Type B pancreatic cell (in vitro differentiated cells): ENCODE measurements around the gene EIF3L. TPM values are rescaled to one million over a fixed set of nuclear protein-coding genes. Genes with fewer than 3 reads are reported as not detected.

Experiments used
- DNase-seq: peaks from one replicate; pipeline ENCODE4 v3.0.0; 2021; ENCODE audit warnings: mixed read lengths; ENCODE audit not compliant: unreplicated experiment; ENCODE audit errors: extremely low spot score
- H3K27ac Mint-ChIP-seq: 2 replicates; pipeline ENCODE4 v1.8.0; 2021; ENCODE audit warnings: mild to moderate bottlenecking, mixed read lengths
- H3K27me3 Mint-ChIP-seq: 2 replicates; pipeline ENCODE4 v1.8.0; 2021; ENCODE audit warnings: mixed read lengths
- H3K36me3 Mint-ChIP-seq: 2 replicates; pipeline ENCODE4 v1.8.0; 2021; ENCODE audit warnings: mixed read lengths
- H3K4me1 Mint-ChIP-seq: one replicate; pipeline ENCODE4 v1.8.0; 2021; ENCODE audit warnings: mixed read lengths; ENCODE audit not compliant: unreplicated experiment
- H3K4me3 Mint-ChIP-seq: 2 replicates; pipeline ENCODE4 v1.8.0; 2021; ENCODE audit warnings: mild to moderate bottlenecking, mixed read lengths
- H3K9me3 Mint-ChIP-seq: 2 replicates; pipeline ENCODE4 v1.8.0; 2021; ENCODE audit warnings: mixed read lengths
- CTCF ChIP-seq: fragments of 200-600 bp; sonication (generic); conservative IDR thresholded peaks from 2 replicates; pipeline ENCODE4 v1.5.0; 2021; ENCODE audit warnings: antibody characterized with exemption, mild to moderate bottlenecking
- total RNA-seq: library from RNA; stranded (reverse); gene quantifications from 2 replicates; pipeline ENCODE4 v1.2.1, GENCODE V29; 2021; ENCODE audit warnings: low replicate concordance

EIF3L gene
- total RNA-seq, 1 donor from 2014 or later, result 740 TPM

DNA sequence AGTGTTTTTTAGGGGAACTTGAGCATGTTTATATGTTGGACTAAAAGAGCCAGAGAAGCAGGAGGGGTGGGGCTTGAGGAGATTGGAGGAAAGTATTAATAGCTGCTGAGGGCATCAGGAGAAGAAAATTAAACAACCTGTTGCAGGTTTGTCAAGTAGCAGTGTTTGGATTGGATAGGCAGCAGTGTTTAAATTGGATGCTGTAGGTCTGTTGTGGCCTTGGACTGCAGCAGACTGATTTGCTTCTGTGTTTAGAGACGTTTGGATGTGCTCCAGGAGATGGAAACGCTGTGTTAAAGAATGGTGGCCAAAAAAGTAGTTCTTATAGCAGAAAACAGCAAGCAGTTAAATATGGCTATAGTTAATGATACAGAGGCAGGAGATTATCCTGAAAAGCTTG is 5.7 kb downstream of the EIF3L start:
- TF ChIP-seq CTCF, result no peak
- Mint-ChIP-seq H3K27ac (peak overlapping the region; percentile 9), H3K36me3 (peaks cover 39% of the 10 kb centered on the region)

GRCh38 chr22:37855462-37855861 is 6.2 kb downstream of the EIF3L start:
- H3K4me1 Mint-ChIP-seq, result peaks cover 8% of the 10 kb centered on the region
- no peak overlapping the region for H3K4me3 Mint-ChIP-seq
- TF ChIP-seq CTCF, result no peak
- H3K9me3 Mint-ChIP-seq, result no peaks in the 10 kb centered on the region
- H3K27me3 Mint-ChIP-seq, result no peaks in the 10 kb centered on the region
- peak overlapping the region; percentile 35 for H3K27ac Mint-ChIP-seq
- DNase-seq, result no peak
- H3K36me3 Mint-ChIP-seq, result peaks cover 40% of the 10 kb centered on the region

More for the DNA sequence above, 5.7 kb downstream of the EIF3L start:
- Mint-ChIP-seq H3K4me1 (peaks cover 9% of the 10 kb centered on the region), H3K4me3 (no peak overlapping the region), H3K27me3 (no peaks in the 10 kb centered on the region), H3K9me3 (no peaks in the 10 kb centered on the region)
- no peak for DNase-seq

- Mint-ChIP-seq H3K36me3 (peaks cover 37% of the 10 kb centered on the region), H3K9me3 (no peaks in the 10 kb centered on the region), H3K27me3 (no peaks in the 10 kb centered on the region), H3K27ac (peak overlapping the region; percentile 3), H3K4me1 (peaks cover 10% of the 10 kb centered on the region), H3K4me3 (no peak overlapping the region)
- no peak for DNase-seq
- no peak for TF ChIP-seq CTCF
Observed at GRCh38 chr22:37860796-37861421, 11.7 kb downstream of the EIF3L start.

DNA sequence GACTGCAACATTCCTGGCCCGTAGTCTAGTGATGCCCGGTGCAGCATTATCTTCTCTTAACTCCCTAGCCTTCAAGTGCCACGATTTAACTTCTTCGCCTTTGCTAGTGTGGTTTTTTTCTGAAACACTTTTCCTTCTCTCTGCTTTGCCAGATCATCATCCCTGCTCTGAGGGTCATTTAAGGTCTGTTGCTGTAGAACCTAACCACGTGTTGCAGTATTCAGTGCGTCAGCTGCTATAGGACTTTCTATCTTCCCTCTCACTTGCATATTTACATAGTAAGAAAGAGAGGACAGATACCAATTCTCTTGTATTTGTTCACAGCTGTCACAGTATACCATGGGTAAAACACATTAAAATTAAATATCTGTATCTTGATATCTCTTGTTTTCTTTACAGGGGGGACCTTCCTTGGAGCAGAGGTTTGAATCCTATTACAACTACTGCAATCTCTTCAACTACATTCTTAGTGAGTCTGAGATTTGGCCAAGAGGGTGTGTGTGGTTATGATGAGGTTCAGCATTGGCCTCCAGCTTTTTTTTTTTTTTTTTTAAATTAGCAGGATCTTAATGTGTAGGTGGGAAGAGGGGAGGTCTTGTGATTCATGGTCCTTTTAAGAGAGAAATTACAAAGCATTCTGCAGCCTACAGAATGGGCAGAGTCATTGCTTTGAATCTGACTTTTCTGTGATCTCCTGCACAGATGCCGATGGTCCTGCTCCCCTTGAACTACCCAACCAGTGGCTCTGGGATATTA is 13.5 kb downstream of the EIF3L start:
- Mint-ChIP-seq H3K36me3 (peaks cover 37% of the 10 kb centered on the region), H3K4me1 (peaks cover 10% of the 10 kb centered on the region), H3K4me3 (peak overlapping the region; percentile 17), H3K27ac (peak overlapping the region; percentile 74), H3K9me3 (no peaks in the 10 kb centered on the region), H3K27me3 (no peaks in the 10 kb centered on the region)
- no peak for TF ChIP-seq CTCF
- no peak for DNase-seq

DNA sequence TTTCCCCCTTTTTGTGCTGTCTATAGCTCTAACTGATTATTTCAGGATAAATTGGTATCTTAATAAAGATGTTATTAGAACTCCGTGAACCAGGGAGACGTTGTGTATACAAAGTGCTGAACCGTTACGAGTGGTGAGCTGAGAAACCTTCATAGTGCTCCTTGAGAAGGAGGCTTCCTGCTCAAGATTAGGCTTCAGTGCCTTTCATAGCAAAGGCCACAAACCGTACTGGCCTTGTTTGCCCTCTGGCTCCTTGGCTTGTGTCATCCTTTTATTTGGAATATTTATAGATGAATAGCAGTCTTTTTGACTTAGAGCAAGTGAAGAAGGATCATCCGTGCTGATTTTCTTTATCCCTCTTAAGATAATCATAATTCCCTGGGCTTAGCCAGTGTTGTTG is 16.3 kb downstream of the EIF3L start:
- peaks cover 10% of the 10 kb centered on the region for H3K4me1 Mint-ChIP-seq
- no peak overlapping the region for H3K4me3 Mint-ChIP-seq
- H3K9me3 Mint-ChIP-seq, result no peaks in the 10 kb centered on the region
- no peaks in the 10 kb centered on the region for H3K27me3 Mint-ChIP-seq
- TF ChIP-seq CTCF, result no peak
- H3K36me3 Mint-ChIP-seq, result peaks cover 28% of the 10 kb centered on the region
- no peak for DNase-seq
- H3K27ac Mint-ChIP-seq, result no peak overlapping the region
